ACC112 (cell line): ENCODE data around the gene CHL1.

Source experiments
- H2AFZ ChIP-seq: fragments of 200-600 bp; sonication (generic); one replicate; pipeline ENCODE4 v1.6.0; 2017; ENCODE audit warnings: antibody characterized with exemption, low read length; ENCODE audit not compliant: unreplicated experiment
- H3K27ac ChIP-seq: fragments of 200-600 bp; sonication (generic); 2 replicates; pipeline ENCODE4 v1.5.1; 2014; ENCODE audit warnings: low read depth, mild to moderate bottlenecking, antibody characterized with exemption, low read length, moderate library complexity
- H3K27me3 ChIP-seq: fragments of 200-600 bp; sonication (generic); 2 replicates; pipeline ENCODE4 v1.6.1; 2014; ENCODE audit warnings: mild to moderate bottlenecking, antibody characterized with exemption, low read length, moderate library complexity, mixed read lengths; ENCODE audit not compliant: insufficient read depth
- H3K36me3 ChIP-seq: fragments of 200-600 bp; sonication (generic); 2 replicates; pipeline ENCODE4 v1.6.1; 2016; ENCODE audit warnings: mild to moderate bottlenecking, antibody characterized with exemption, low read length, moderate library complexity, mixed read lengths; ENCODE audit not compliant: insufficient read depth
- H3K4me1 ChIP-seq: fragments of 200-600 bp; sonication (generic); one replicate; pipeline ENCODE4 v1.6.1; 2016; ENCODE audit warnings: low read length, mixed read lengths; ENCODE audit not compliant: insufficient read depth, unreplicated experiment, control insufficient read depth
- H3K4me3 ChIP-seq: fragments of 200-600 bp; sonication (generic); 2 replicates; pipeline ENCODE4 v1.5.1; 2014; ENCODE audit warnings: mild to moderate bottlenecking, low read depth, low read length
- H3K79me2 ChIP-seq: fragments of 200-600 bp; sonication (generic); one replicate; pipeline ENCODE4 v1.6.0; 2016; ENCODE audit warnings: low read length; ENCODE audit not compliant: control insufficient read depth, unreplicated experiment, insufficient read depth

CHL1 gene

GRCh38 chr3:339351-339750 lies 142.8 kb downstream of the CHL1 start:
- Histone ChIP-seq H3K4me3 (no peak overlapping the region), H3K36me3 (no peaks in the 10 kb centered on the region), H3K79me2 (no peaks in the 10 kb centered on the region), H3K27ac (no peak overlapping the region), H2AFZ (no peak overlapping the region), H3K4me1 (no peaks in the 10 kb centered on the region), H3K27me3 (no peaks in the 10 kb centered on the region)

- Histone ChIP-seq H3K27me3 (no peaks in the 10 kb centered on the region), H3K4me3 (no peak overlapping the region), H3K36me3 (no peaks in the 10 kb centered on the region), H3K4me1 (no peaks in the 10 kb centered on the region), H3K27ac (no peak overlapping the region), H3K79me2 (no peaks in the 10 kb centered on the region), H2AFZ (no peak overlapping the region)
Measured at GRCh38 chr3:341998-342397, 145.4 kb downstream of the CHL1 start.

GRCh38 chr3:346186-346585 lies 149.6 kb downstream of the CHL1 start:
- Histone ChIP-seq H3K4me1 (no peaks in the 10 kb centered on the region), H3K79me2 (no peaks in the 10 kb centered on the region), H2AFZ (no peak overlapping the region), H3K36me3 (no peaks in the 10 kb centered on the region), H3K27me3 (no peaks in the 10 kb centered on the region), H3K27ac (no peak overlapping the region), H3K4me3 (no peak overlapping the region)

GRCh38 chr3:347581-347980 lies 151.0 kb downstream of the CHL1 start:
- Histone ChIP-seq H3K27ac (no peak overlapping the region), H2AFZ (no peak overlapping the region), H3K27me3 (no peaks in the 10 kb centered on the region), H3K4me1 (no peaks in the 10 kb centered on the region), H3K4me3 (no peak overlapping the region), H3K36me3 (no peaks in the 10 kb centered on the region), H3K79me2 (no peaks in the 10 kb centered on the region)

- no peaks in the 10 kb centered on the region for H3K27me3 ChIP-seq
- no peak overlapping the region for H3K4me3 ChIP-seq
- no peak overlapping the region for H3K27ac ChIP-seq
- no peak overlapping the region for H2AFZ ChIP-seq
- H3K79me2 ChIP-seq = no peaks in the 10 kb centered on the region
- no peaks in the 10 kb centered on the region for H3K36me3 ChIP-seq
- H3K4me1 ChIP-seq = no peaks in the 10 kb centered on the region
Measured at GRCh38 chr3:350871-351371, 154.4 kb downstream of the CHL1 start.

- H3K27me3 ChIP-seq = no peaks in the 10 kb centered on the region
- H3K27ac ChIP-seq = no peak overlapping the region
- H3K4me1 ChIP-seq = no peaks in the 10 kb centered on the region
- H2AFZ ChIP-seq = no peak overlapping the region
- H3K36me3 ChIP-seq = no peaks in the 10 kb centered on the region
- H3K4me3 ChIP-seq = no peak overlapping the region
- H3K79me2 ChIP-seq = no peaks in the 10 kb centered on the region
Measured at GRCh38 chr3:352599-352998, 156.0 kb downstream of the CHL1 start.

- H3K36me3 ChIP-seq = no peaks in the 10 kb centered on the region
- no peaks in the 10 kb centered on the region for H3K27me3 ChIP-seq
- no peaks in the 10 kb centered on the region for H3K4me1 ChIP-seq
- no peaks in the 10 kb centered on the region for H3K79me2 ChIP-seq
- H3K4me3 ChIP-seq = no peak overlapping the region
- no peak overlapping the region for H3K27ac ChIP-seq
- no peak overlapping the region for H2AFZ ChIP-seq
Measured at GRCh38 chr3:353191-353739, 156.7 kb downstream of the CHL1 start.

GRCh38 chr3:354432-354831 lies 157.9 kb downstream of the CHL1 start:
- no peaks in the 10 kb centered on the region for H3K36me3 ChIP-seq
- H3K79me2 ChIP-seq = no peaks in the 10 kb centered on the region
- no peak overlapping the region for H3K4me3 ChIP-seq
- no peaks in the 10 kb centered on the region for H3K27me3 ChIP-seq
- H3K27ac ChIP-seq = no peak overlapping the region
- H3K4me1 ChIP-seq = no peaks in the 10 kb centered on the region
- H2AFZ ChIP-seq = no peak overlapping the region

- H3K4me1 ChIP-seq = no peaks in the 10 kb centered on the region
- H3K27ac ChIP-seq = no peak overlapping the region
- H3K79me2 ChIP-seq = no peaks in the 10 kb centered on the region
- H2AFZ ChIP-seq = no peak overlapping the region
- H3K36me3 ChIP-seq = no peaks in the 10 kb centered on the region
- no peak overlapping the region for H3K4me3 ChIP-seq
- H3K27me3 ChIP-seq = no peaks in the 10 kb centered on the region
Measured at GRCh38 chr3:355622-356021, 159.1 kb downstream of the CHL1 start.

GRCh38 chr3:356952-357351 lies 160.4 kb downstream of the CHL1 start:
- H2AFZ ChIP-seq = no peak overlapping the region
- H3K4me1 ChIP-seq = no peaks in the 10 kb centered on the region
- H3K79me2 ChIP-seq = no peaks in the 10 kb centered on the region
- H3K27ac ChIP-seq = no peak overlapping the region
- no peaks in the 10 kb centered on the region for H3K27me3 ChIP-seq
- no peak overlapping the region for H3K4me3 ChIP-seq
- H3K36me3 ChIP-seq = no peaks in the 10 kb centered on the region

GRCh38 chr3:359672-360071 lies 163.1 kb downstream of the CHL1 start:
- no peaks in the 10 kb centered on the region for H3K79me2 ChIP-seq
- no peaks in the 10 kb centered on the region for H3K36me3 ChIP-seq
- H3K4me1 ChIP-seq = no peaks in the 10 kb centered on the region
- H3K27me3 ChIP-seq = no peaks in the 10 kb centered on the region
- H2AFZ ChIP-seq = no peak overlapping the region
- H3K4me3 ChIP-seq = no peak overlapping the region
- no peak overlapping the region for H3K27ac ChIP-seq
